GM18867 (cell line): ENCODE measurements around the gene UCN.
"Not testable (repeated sequence)": the region's sequence is repeated elsewhere in the genome, so short reads cannot be mapped to it uniquely, and the experiment has no call there.

Source experiments
- ATAC-seq: cut with Tn5 transposase; IDR thresholded peaks from one replicate; pipeline ENCODE4 v1.9.1; 2021; ENCODE audit warnings: mild to moderate bottlenecking, moderate library complexity; ENCODE audit not compliant: unreplicated experiment

The UCN gene

GRCh38 chr2:27285481-27285880 lies 22.8 kb downstream of the UCN start:
- ATAC-seq = no peak

- ATAC-seq = no peak
Observed at GRCh38 chr2:27284996-27285395, 23.2 kb downstream of the UCN start.

- no peak for ATAC-seq
Observed at GRCh38 chr2:27282892-27283291, 25.4 kb downstream of the UCN start.

- no peak for ATAC-seq
Observed at GRCh38 chr2:27281855-27282559, 26.2 kb downstream of the UCN start, which contains the start of gene TRIM54. TSS of gene TRIM54 (plus strand) at chr2:27282429. CDS start at chr2:27282732, 303 bp downstream.

GRCh38 chr2:27281442-27281841 lies 26.8 kb downstream of the UCN start:
- ATAC-seq = no peak

- no peak for ATAC-seq
Observed at GRCh38 chr2:27280826-27281225, 27.4 kb downstream of the UCN start.

- no peak for ATAC-seq
Observed at GRCh38 chr2:27278010-27278409, 30.2 kb downstream of the UCN start.

- ATAC-seq = no peak
Observed at GRCh38 chr2:27275211-27276150, 32.8 kb downstream of the UCN start, which contains the start of gene DNAJC5G. TSS of gene DNAJC5G (plus strand) at chr2:27275433. CDS start at chr2:27276729, 1,296 bp downstream.

GRCh38 chr2:27272537-27273522 lies 35.4 kb downstream of the UCN start:
- ATAC-seq = not testable (repeated sequence)

GRCh38 chr2:27271631-27272340 lies 36.5 kb downstream of the UCN start:
- ATAC-seq = no peak

- no peak for ATAC-seq
Observed at GRCh38 chr2:27270670-27271069, 37.6 kb downstream of the UCN start.

- ATAC-seq = no peak
Observed at GRCh38 chr2:27270131-27270530, 38.1 kb downstream of the UCN start.

GRCh38 chr2:27268296-27268695 lies 39.9 kb downstream of the UCN start:
- not testable (repeated sequence) for ATAC-seq

- ATAC-seq = no peak
Observed at GRCh38 chr2:27265536-27265870, 42.7 kb downstream of the UCN start.

- no peak for ATAC-seq
Observed at GRCh38 chr2:27264753-27265535, 43.3 kb downstream of the UCN start.

- ATAC-seq = no peak
Observed at GRCh38 chr2:27264253-27264752, 43.9 kb downstream of the UCN start.

GRCh38 chr2:27263287-27264252 lies 44.7 kb downstream of the UCN start:
- ATAC-seq = no peak
